ENCODE measurements around the gene ING5.

Gene ING5

DNA sequence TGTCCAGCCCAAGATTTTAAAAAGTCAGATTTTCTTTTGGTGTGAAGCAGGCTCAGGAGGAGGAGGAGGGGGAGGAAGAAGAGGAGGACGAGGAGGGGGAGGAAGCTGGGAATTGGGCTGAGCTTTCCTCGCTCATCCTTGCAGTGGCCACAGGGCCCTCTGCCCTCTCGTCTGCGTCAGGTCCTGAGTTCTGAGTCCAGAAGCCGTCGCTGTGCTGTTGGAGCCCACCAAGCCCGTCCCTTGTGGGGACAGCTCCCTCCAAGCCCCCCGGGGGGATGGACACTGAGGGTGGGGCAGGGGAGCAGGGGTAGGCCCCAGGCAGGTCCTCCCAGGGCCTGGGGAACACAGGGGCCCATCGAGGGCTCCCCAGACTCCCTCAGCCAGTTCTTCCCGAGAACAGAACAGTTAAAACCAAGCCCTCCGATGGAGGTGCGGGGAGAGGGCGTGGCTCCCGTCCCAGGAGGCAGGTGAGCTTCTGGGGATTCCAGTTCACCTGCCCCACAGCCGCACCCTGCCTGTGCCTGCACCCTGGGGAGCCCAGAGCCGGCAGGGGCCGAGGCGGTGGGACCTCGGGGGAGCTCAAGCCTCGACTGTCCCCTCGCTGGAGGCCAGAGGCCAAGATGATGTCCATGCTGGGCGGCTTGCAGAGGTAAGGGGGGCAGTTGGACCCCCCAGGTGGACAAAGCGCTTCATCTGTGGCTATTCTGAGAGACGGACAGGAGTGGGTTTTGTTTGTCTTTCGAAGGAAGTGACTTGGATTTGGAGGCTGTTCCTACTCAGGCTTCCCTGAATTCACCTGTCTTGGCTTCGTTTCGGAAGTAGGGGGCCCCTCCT lies 74.7 kb downstream of the ING5 start, which contains the start of gene GAL3ST2:
Gene GAL3ST2, plus strand, starts transcription at position 487 of the 834 bp plus-strand sequence. Its CDS starts 134 bp downstream, at position 621.
- ChIA-PET POLR2A (ENCODE audit: low non-redundant PET) (no interaction called here), CTCF (interaction anchor here (0.7 kb wide), 1 partner anchor 43 kb away, joined by 6 read pairs; no protein-coding TSS in a partner anchor)
- DNase-seq (ENCODE audit: low spot score): no peak
- TF ChIP-seq, protein P1, sequence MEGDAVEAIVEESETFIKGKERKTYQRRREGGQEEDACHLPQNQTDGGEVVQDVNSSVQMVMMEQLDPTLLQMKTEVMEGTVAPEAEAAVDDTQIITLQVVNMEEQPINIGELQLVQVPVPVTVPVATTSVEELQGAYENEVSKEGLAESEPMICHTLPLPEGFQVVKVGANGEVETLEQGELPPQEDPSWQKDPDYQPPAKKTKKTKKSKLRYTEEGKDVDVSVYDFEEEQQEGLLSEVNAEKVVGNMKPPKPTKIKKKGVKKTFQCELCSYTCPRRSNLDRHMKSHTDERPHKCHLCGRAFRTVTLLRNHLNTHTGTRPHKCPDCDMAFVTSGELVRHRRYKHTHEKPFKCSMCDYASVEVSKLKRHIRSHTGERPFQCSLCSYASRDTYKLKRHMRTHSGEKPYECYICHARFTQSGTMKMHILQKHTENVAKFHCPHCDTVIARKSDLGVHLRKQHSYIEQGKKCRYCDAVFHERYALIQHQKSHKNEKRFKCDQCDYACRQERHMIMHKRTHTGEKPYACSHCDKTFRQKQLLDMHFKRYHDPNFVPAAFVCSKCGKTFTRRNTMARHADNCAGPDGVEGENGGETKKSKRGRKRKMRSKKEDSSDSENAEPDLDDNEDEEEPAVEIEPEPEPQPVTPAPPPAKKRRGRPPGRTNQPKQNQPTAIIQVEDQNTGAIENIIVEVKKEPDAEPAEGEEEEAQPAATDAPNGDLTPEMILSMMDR (conservative IDR thresholded peaks at IDR 0.05; ENCODE audit: low read depth): no peak
- H3K27ac ChIP-seq: no peak within 1 kb of the TSS

DNA sequence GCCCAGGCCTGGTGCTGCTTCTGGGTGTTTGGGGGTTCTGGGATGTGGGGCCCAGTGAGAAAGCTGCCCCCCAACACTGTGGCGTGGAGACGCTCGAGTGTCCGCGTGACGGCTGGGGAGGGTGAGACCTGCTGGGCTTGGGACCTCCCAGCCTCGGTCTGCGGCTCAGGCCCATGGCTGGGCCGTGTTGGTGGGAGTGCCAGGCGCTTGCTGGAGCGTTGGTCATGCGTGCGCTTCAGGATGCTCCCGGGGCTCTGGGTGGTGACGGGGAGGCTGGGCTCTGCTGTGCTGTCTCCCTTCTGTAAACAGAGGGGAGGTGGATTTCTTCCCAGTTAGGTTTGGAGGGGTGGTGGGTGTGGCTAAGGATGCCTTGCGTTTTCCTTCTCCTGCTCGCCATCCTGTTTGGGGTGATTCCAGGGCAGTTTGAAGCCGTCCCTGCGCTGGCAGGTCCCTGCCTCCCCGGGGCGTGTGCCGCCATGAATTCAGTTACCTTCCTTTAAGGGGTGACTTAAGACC lies 75.4 kb downstream of the ING5 start:
- no peak overlapping the region for H3K27ac ChIP-seq
- ChIA-PET POLR2A (ENCODE audit: low non-redundant PET) (no interaction called here), CTCF (interaction anchor here (0.7 kb wide), 1 partner anchor 44 kb away, joined by 6 read pairs; no protein-coding TSS in a partner anchor)

DNA sequence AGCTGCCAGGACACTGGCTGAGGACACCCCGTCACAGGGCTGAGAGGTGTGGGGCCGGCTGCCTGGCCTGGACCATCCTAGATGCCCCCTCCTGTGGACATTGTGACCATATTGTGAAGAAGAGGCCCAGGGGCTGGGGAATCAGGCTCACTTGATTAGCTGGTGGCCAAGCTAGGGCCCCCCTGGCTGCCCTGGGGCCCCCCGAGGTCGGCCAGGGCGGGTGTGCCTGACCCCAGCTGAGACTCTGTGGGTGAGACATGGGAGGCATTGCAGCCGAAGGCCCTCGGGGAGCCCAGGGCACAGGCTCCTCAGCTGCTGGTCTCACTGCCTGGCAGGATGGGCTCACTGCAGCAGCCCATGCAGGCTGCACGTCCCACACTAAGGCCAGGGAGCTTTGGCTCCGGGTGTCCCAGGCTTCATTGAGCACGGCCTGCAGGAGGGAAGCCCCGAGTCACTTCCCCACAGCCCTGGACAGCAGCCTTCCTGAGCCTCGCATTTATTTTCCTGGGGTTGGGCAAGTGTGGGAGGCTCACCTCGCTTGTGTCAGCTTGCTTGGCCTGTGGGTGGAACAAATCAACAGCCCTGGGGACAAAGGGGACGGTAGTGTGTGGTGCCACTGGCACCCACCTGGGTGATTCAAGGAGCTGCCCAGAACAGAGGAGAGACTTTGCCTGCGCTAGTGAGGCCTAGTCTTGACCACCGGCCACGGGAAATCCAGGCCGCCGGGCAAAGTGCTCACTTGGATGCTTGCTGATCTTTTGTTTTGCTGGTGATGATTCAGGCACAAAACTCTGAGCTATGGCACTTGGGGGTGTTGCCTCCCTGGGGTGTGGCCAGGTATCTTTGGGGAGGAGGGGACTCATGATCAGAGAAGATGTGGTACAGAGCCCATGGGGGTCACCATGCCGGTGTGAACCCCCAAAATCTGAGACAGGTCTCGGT lies 76.1 kb downstream of the ING5 start:
- ChIA-PET CTCF (interaction anchor here (0.7 kb wide), 1 partner anchor 100 kb away, joined by 5 read pairs; no protein-coding TSS in a partner anchor), POLR2A (ENCODE audit: low non-redundant PET) (no interaction called here)
- no peak for DNase-seq (ENCODE audit: low spot score)
- H3K27ac ChIP-seq: no peak overlapping the region
- TF ChIP-seq, protein P1 (conservative IDR thresholded peaks at IDR 0.05; ENCODE audit: low read depth): no peak

More for the DNA sequence above, 75.4 kb downstream of the ING5 start:
- DNase-seq (ENCODE audit: low spot score): no peak
- TF ChIP-seq, protein P1 (conservative IDR thresholded peaks at IDR 0.05; ENCODE audit: low read depth): no peak

Measured in RWPE1 (cell line).